Measurements from ENCODE around the gene TMX1.

Gene TMX1

DNA sequence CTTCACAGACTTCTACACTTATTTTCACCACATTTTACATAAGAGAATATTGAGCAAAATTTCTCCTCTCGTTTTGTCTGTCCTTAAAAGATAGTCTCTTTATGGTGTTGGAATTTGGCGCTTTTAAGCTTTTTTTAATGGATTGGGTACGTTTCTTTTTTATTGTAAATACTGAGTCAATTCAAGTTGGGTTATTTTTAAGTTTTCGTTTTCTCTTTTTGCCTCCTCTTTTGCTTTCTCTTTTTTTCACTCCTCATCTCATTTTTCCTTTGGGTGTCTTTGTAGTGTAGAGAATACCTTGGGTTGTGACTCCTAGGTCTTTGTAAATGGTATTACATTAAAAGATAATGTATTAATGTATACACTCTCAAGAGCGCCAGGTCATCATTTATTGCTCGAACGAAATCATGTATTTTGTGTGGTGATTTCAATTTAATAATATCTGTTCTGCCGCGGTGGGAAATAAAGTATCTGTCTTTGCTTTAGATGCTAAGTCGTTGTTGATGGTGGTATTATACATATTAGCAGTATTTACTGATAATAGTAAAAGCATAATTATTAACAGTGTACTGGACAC lies 845 bp downstream of the TMX1 start:
- Histone ChIP-seq H3K27ac (ENCODE audit: low read depth, low read length) (peak overlapping the region; percentile 74), H3K9ac (ENCODE audit: low read length) (peak overlapping the region; percentile 94), H3K27me3 (ENCODE audit: low read length) (no peaks in the 10 kb centered on the region), H3K4me2 (ENCODE audit: low read depth, low read length, poor library complexity, severe bottlenecking) (peak overlapping the region; percentile 98), H3K9me2 (replicated peaks; ENCODE audit: insufficient read depth, low read length) (no peaks in the 10 kb centered on the region), H3K9me3 (ENCODE audit: insufficient read depth, low read length) (no peaks in the 10 kb centered on the region), H3K36me3 (ENCODE audit: low read length) (peaks cover 19% of the 10 kb centered on the region), H2AFZ (ENCODE audit: low read depth, low read length, severe bottlenecking) (peak overlapping the region; percentile 81), H3F3A (ENCODE audit: insufficient read depth) (peaks cover 5% of the 10 kb centered on the region; the same call in 1 of the 2 replicates), H3K4me3 (ENCODE audit: insufficient read depth, low read length, poor library complexity, severe bottlenecking) (peak overlapping the region; percentile 77), H4K20me1 (ENCODE audit: low read depth, low read length) (peaks cover 8% of the 10 kb centered on the region; the same call in 1 of the 2 replicates), H3K79me2 (ENCODE audit: insufficient read depth, low read length) (peaks cover 58% of the 10 kb centered on the region)
- TF ChIP-seq CTCF (IDR thresholded peaks at IDR 0.05; ENCODE audit: insufficient read depth, low read length, poor library complexity, severe bottlenecking) (no peak), EZH2phosphoT487 (conservative IDR thresholded peaks at IDR 0.05; ENCODE audit: low read length) (no peak)

- no peaks in the 10 kb centered on the region for H3K27me3 ChIP-seq (ENCODE audit: low read length)
- TF ChIP-seq CTCF (IDR thresholded peaks at IDR 0.05; ENCODE audit: insufficient read depth, low read length, poor library complexity, severe bottlenecking) (peak; percentile 33), EZH2phosphoT487 (conservative IDR thresholded peaks at IDR 0.05; ENCODE audit: low read length) (no peak)
- peaks cover 11% of the 10 kb centered on the region; the same call in 1 of the 2 replicates for H4K20me1 ChIP-seq (ENCODE audit: low read depth, low read length)
- peak overlapping the region; percentile 77 for H3K4me3 ChIP-seq (ENCODE audit: insufficient read depth, low read length, poor library complexity, severe bottlenecking)
- H3K79me2 ChIP-seq (ENCODE audit: insufficient read depth, low read length), result peaks cover 73% of the 10 kb centered on the region
- H3K27ac ChIP-seq (ENCODE audit: low read depth, low read length), result peak overlapping the region; percentile 74
- H3K9me3 ChIP-seq (ENCODE audit: insufficient read depth, low read length), result no peaks in the 10 kb centered on the region
- H3K4me2 ChIP-seq (ENCODE audit: low read depth, low read length, poor library complexity, severe bottlenecking), result peak overlapping the region; percentile 98
- H3F3A ChIP-seq (ENCODE audit: insufficient read depth), result peaks cover 5% of the 10 kb centered on the region; the same call in 1 of the 2 replicates
- no peak overlapping the region for H2AFZ ChIP-seq (ENCODE audit: low read depth, low read length, severe bottlenecking)
- no peaks in the 10 kb centered on the region for H3K9me2 ChIP-seq (replicated peaks; ENCODE audit: insufficient read depth, low read length)
- peaks cover 28% of the 10 kb centered on the region for H3K36me3 ChIP-seq (ENCODE audit: low read length)
- peak overlapping the region; percentile 94 for H3K9ac ChIP-seq (ENCODE audit: low read length)
Measured at GRCh38 chr14:51242545-51243490, 2.8 kb downstream of the TMX1 start.

DNA sequence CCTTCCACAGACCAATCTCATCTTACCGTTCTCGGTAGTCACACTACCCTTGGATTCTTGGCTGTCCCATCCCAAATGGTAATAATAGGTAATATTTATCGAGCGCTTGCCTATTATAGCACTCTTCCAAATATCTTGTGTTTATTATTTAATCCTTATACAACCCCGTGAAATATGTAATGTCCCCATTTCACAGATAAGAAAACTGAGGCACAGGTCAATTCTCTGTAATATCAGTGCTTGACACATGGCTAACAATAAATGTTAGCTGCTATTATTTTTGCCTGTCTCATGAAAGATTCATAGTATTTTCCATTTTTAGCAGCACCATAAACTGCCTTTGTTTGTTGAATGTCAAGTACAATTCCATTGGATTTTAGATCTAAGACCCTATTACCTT lies 4.5 kb downstream of the TMX1 start:
- H3K9ac ChIP-seq (ENCODE audit: low read length), result no peak overlapping the region
- H4K20me1 ChIP-seq (ENCODE audit: low read depth, low read length), result peaks cover 11% of the 10 kb centered on the region; the same call in 1 of the 2 replicates
- H3K9me3 ChIP-seq (ENCODE audit: insufficient read depth, low read length), result no peaks in the 10 kb centered on the region
- H3K79me2 ChIP-seq (ENCODE audit: insufficient read depth, low read length), result peaks cover 77% of the 10 kb centered on the region
- H3K27me3 ChIP-seq (ENCODE audit: low read length), result no peaks in the 10 kb centered on the region
- no peak overlapping the region for H3K4me3 ChIP-seq (ENCODE audit: insufficient read depth, low read length, poor library complexity, severe bottlenecking)
- H3K36me3 ChIP-seq (ENCODE audit: low read length), result peaks cover 42% of the 10 kb centered on the region
- no peak for TF ChIP-seq CTCF (IDR thresholded peaks at IDR 0.05; ENCODE audit: insufficient read depth, low read length, poor library complexity, severe bottlenecking)
- TF ChIP-seq EZH2phosphoT487 (conservative IDR thresholded peaks at IDR 0.05; ENCODE audit: low read length), result no peak
- no peak overlapping the region for H3K4me2 ChIP-seq (ENCODE audit: low read depth, low read length, poor library complexity, severe bottlenecking)
- H3F3A ChIP-seq (ENCODE audit: insufficient read depth), result no peaks in the 10 kb centered on the region; the same call in 1 of the 2 replicates
- H2AFZ ChIP-seq (ENCODE audit: low read depth, low read length, severe bottlenecking), result no peak overlapping the region
- H3K27ac ChIP-seq (ENCODE audit: low read depth, low read length), result no peak overlapping the region
- H3K9me2 ChIP-seq (replicated peaks; ENCODE audit: insufficient read depth, low read length), result no peaks in the 10 kb centered on the region
